GM12878 (cell line): ENCODE data around the gene IL31. TPM values are rescaled to one million over a fixed set of nuclear protein-coding genes. Genes with fewer than 3 reads are reported as not detected.

Source experiments
- ATAC-seq: fragments of 200-7000 bp; cut with Tn5 transposase; 3 replicates; pipeline ENCODE4 v1.9.1; 2020; ENCODE audit warnings: mild to moderate bottlenecking, moderate library complexity
- BruUV-seq: library from RNA; stranded (reverse); fragments of 400-500 nt; replicated peaks from 2 replicates; lab custom pipeline; 2021; lab: Mats Ljungman, UMichigan
- CTCF ChIA-PET: fragments of 300-600 bp; sonication (Branson Sonifier 250); formaldehyde crosslinking; extraction: SDS; loops from one replicate; lab custom pipeline; 2021; ENCODE audit warnings: inconsistent platforms; lab: Yijun Ruan, JAX
- POLR2A ChIA-PET: fragments of 350-600 bp; formaldehyde crosslinking; extraction: SDS; loops from one replicate; lab custom pipeline; 2021; ENCODE audit warnings: inconsistent platforms; lab: Charles Lee
- RAD21 ChIA-PET: fragments of 300-600 bp; sonication (Branson Sonifier 250); formaldehyde crosslinking; loops from one replicate; lab custom pipeline; 2023; ENCODE audit warnings: antibody characterized with exemption; ENCODE audit not compliant: unreplicated experiment; lab: Charles Lee
- SMC1A ChIA-PET: fragments of 300-600 bp; sonication (Branson Sonifier 250); formaldehyde crosslinking; loops from one replicate; lab custom pipeline; 2023; ENCODE audit not compliant: unreplicated experiment, uncharacterized antibody; lab: Charles Lee
- DNase-seq: peaks from one replicate; pipeline ENCODE4 v3.0.0-alpha.2; 2011; ENCODE audit warnings: low read depth, low spot score
- FAIRE-seq: peaks from 3 replicates; lab custom pipeline; 2011; peaks lifted over from hg19 to GRCh38; lab: Jason Lieb, UNC
- H2AFZ ChIP-seq: 2 replicates; pipeline ENCODE4 v1.6.0; 2011; ENCODE audit warnings: low read depth, low read length, control low read depth; ENCODE audit not compliant: control insufficient read depth
- H3K27ac ChIP-seq: 2 replicates; pipeline ENCODE4 v1.5.1; 2011; ENCODE audit warnings: control low read depth; ENCODE audit not compliant: control insufficient read depth, insufficient read depth
- H3K27me3 ChIP-seq, 2 experiments: replicated peaks in 1 of 2; 2 replicates each; pipeline versions ENCODE4 v1.6.0 to v1.6.1; 2011; ENCODE audit warnings: low read length in 1 of 2; ENCODE audit not compliant: control insufficient read depth in 2 of 2, insufficient read depth in 2 of 2
- H3K36me3 ChIP-seq, 2 experiments: 2 replicates each; pipeline ENCODE4 v1.5.1; 2011; ENCODE audit warnings: low read length in 1 of 2; ENCODE audit not compliant: control insufficient read depth in 2 of 2, insufficient read depth in 2 of 2
- H3K4me1 ChIP-seq: 2 replicates; pipeline ENCODE4 v1.6.1; 2011; ENCODE audit warnings: mild to moderate bottlenecking, low read length, moderate library complexity, mixed read lengths; ENCODE audit not compliant: control insufficient read depth, insufficient read depth
- H3K4me2 ChIP-seq: 2 replicates; pipeline ENCODE4 v1.6.0; 2011; ENCODE audit warnings: control low read depth; ENCODE audit not compliant: control insufficient read depth, insufficient read depth
- H3K4me3 ChIP-seq: fragments of 200-600 bp; sonication (generic); 2 replicates; pipeline ENCODE4 v1.5.1; 2016
- H3K79me2 ChIP-seq: 2 replicates; pipeline ENCODE4 v1.6.0; 2011; ENCODE audit warnings: low read length; ENCODE audit not compliant: control insufficient read depth, insufficient read depth
- H3K9ac ChIP-seq: 2 replicates; pipeline ENCODE4 v1.8.0; 2011; ENCODE audit warnings: low read length, control low read depth, mixed read lengths; ENCODE audit not compliant: control insufficient read depth, insufficient read depth
- H3K9me3 ChIP-seq: replicated peaks from 3 replicates; pipeline ENCODE4 v1.5.1; 2011; ENCODE audit warnings: mild to moderate bottlenecking, low read length; ENCODE audit not compliant: control insufficient read depth, insufficient read depth
- H4K20me1 ChIP-seq: 2 replicates; pipeline ENCODE4 v1.6.0; 2011; ENCODE audit not compliant: control insufficient read depth, insufficient read depth
- CHD4 ChIP-seq: fragments of 200-600 bp; sonication (generic); IDR thresholded peaks from 2 replicates; pipeline ENCODE4 v1.6.1; 2016; ENCODE audit warnings: mild to moderate bottlenecking
- PBX3 ChIP-seq: IDR thresholded peaks from 2 replicates; pipeline ENCODE4 v1.6.1; 2011; ENCODE audit warnings: mild to moderate bottlenecking, low read depth, low read length, moderate library complexity; ENCODE audit not compliant: insufficient replicate concordance
- RAD51 ChIP-seq: fragments of 450-650 bp; IDR thresholded peaks from 2 replicates; pipeline ENCODE4 v1.6.1; 2016; ENCODE audit warnings: moderate library complexity, mild to moderate bottlenecking, inconsistent platforms
- ZNF217 ChIP-seq: fragments of 450-650 bp; IDR thresholded peaks from 2 replicates; pipeline ENCODE4 v1.6.1; 2017; ENCODE audit warnings: antibody characterized with exemption, mild to moderate bottlenecking
- WGBS: methylation state at CpG from one replicate; pipeline ENCODE4 v1.1.6; 2016; ENCODE audit warnings: low lambda C conversion rate; ENCODE audit not compliant: insufficient replicate concordance, insufficient coverage; ENCODE audit errors: missing lambda C conversion rate; 5-methylcytosine and 5-hydroxymethylcytosine counted together
- in situ Hi-C: fragments of 300-500 bp; cut with MboI; formaldehyde crosslinking; loops from 9 replicates; pipeline ENCODE4 v1.14.3; 2018; ENCODE audit warnings: mixed read lengths
- intact Hi-C: fragments of 100-400 bp; cut with micrococcal nuclease; formaldehyde crosslinking; loops from one replicate; pipeline ENCODE4 v1.14.2; 2022; ENCODE audit not compliant: unreplicated experiment
- polyA plus RNA-seq, 11 experiments: library from polyadenylated mRNA; depleted of rRNA in 4 of 11; unstranded in 6 of 11; stranded (reverse) in 5 of 11; fragments of >200 nt; fragmentation: Nextera tagmentation in 4 of 11; fragmentation: Illumina TruSeq in 1 of 11; extraction: Ambion mirVana in 4 of 11; extraction: Trizol in 1 of 11; gene quantifications; 1 replicate in 1 of 11; 2 replicates in 10 of 11; pipeline versions ENCODE4 v1.2.1 to v1.2.3, GENCODE V29; 2011 to 2016; ENCODE audit warnings: inconsistent platforms in 2 of 11, missing spikeins in 2 of 11, low read depth in 1 of 11
- total RNA-seq, 4 experiments: library from RNA; depleted of rRNA in 3 of 4; stranded (reverse); fragments of >200 nt in 3 of 4; fragmentation: Illumina TruSeq in 1 of 4; extraction: Trizol in 1 of 4; gene quantifications; 2 replicates each; pipeline versions ENCODE4 v1.2.1 to v1.2.3, GENCODE V29; 2013 to 2021

IL31 gene
- total and polyA plus RNA-seq, 10 of the 15 experiments (the other 5 are each of a cell fraction or from before 2014, with no cell fraction given) = not detected

GRCh38 chr12:122126342-122126635, 47.7 kb downstream of the IL31 start (continued):
- TF ChIP-seq PBX3 (no peak), CHD4 (no peak)
- TF ChIP-seq, all 136 proteins: peak for 0

GRCh38 chr12:122125452-122126341, 48.3 kb downstream of the IL31 start:
- Histone ChIP-seq H4K20me1 (no peaks in the 10 kb centered on the region), H3K27me3 (no peaks in the 10 kb centered on the region), H3K4me3 (no peak overlapping the region), H3K4me1 (no peaks in the 10 kb centered on the region; the same call in 1 of the 2 replicates), H3K9ac (no peak overlapping the region), H3K4me2 (no peak overlapping the region), H3K27ac (no peak overlapping the region), H2AFZ (no peak overlapping the region), H3K79me2 (no peaks in the 10 kb centered on the region), H3K36me3 (peaks cover 0 to 9% of the 10 kb centered on the region in 2 experiments; a peak in 3 of 4 replicates), H3K9me3 (no peaks in the 10 kb centered on the region)
- no peak for FAIRE-seq
- ATAC-seq = no peak
- SMC1A ChIA-PET = interaction anchor here (0.6 to 2.2 kb wide), 2 partner anchors 71 to 101 kb away, joined by 3 to 6 read pairs; no protein-coding TSS in a partner anchor
- 64% methylated on average over 13 of the region's 13 CpGs for WGBS
- RAD21 ChIA-PET = interaction anchor here (0.9 kb wide), 1 partner anchor 71 kb away, joined by 4 read pairs; no protein-coding TSS in a partner anchor
- BruUV-seq = no TSS peak
- DNase-seq = no peak
- in situ Hi-C loops = no loop called here
- CTCF ChIA-PET = interaction anchor here (0.8 to 4.8 kb wide), 4 partner anchors 40 to 207 kb away, joined by 3 to 86 read pairs (median 4); partner anchors contain the start of gene CFAP251
- no peak for TF ChIP-seq ZNF217
- TF ChIP-seq PBX3 = no peak
- TF ChIP-seq RAD51 = no peak
- TF ChIP-seq, all 136 proteins: peak for 0
- intact Hi-C loops = no loop called here
- POLR2A ChIA-PET = no interaction called here
